NCI-H2107 treated with DMSO at 0.1 percent for 48 hours (cell line): ENCODE measurements around the gene ABCD1.
A peak's percentile ranks its signal among the peaks of the same experiment; 100 is the strongest.
"Not testable (repeated sequence)": the region's sequence is repeated elsewhere in the genome, so short reads cannot be mapped to it uniquely, and the experiment has no call there.

Experiments used
- DNase-seq: peaks from one replicate; lab custom pipeline; 2025; ENCODE audit not compliant: unreplicated experiment; lab: John Stamatoyannopoulos, UW

Gene ABCD1

GRCh38 chrX:153732401-153732800 lies 7.7 kb downstream of the ABCD1 start:
- DNase-seq = no peak

- no peak for DNase-seq
Measured at GRCh38 chrX:153733651-153734240, 9.1 kb downstream of the ABCD1 start.

GRCh38 chrX:153734871-153735270 lies 10.2 kb downstream of the ABCD1 start:
- no peak for DNase-seq

- DNase-seq = no peak
Measured at GRCh38 chrX:153735274-153735673, 10.6 kb downstream of the ABCD1 start.

- DNase-seq = no peak
Measured at GRCh38 chrX:153736071-153736820, 11.6 kb downstream of the ABCD1 start.

GRCh38 chrX:153736871-153737441 lies 12.3 kb downstream of the ABCD1 start:
- no peak for DNase-seq

- DNase-seq = no peak
Measured at GRCh38 chrX:153738056-153738605, 13.5 kb downstream of the ABCD1 start.

GRCh38 chrX:153739754-153740486 lies 15.3 kb downstream of the ABCD1 start:
- DNase-seq = no peak

GRCh38 chrX:153740631-153741222 lies 16.1 kb downstream of the ABCD1 start:
- no peak for DNase-seq

GRCh38 chrX:153741446-153741845 lies 16.8 kb downstream of the ABCD1 start:
- DNase-seq = no peak

GRCh38 chrX:153742111-153742510 lies 17.5 kb downstream of the ABCD1 start:
- DNase-seq = not testable (repeated sequence)

- not testable (repeated sequence) for DNase-seq
Measured at GRCh38 chrX:153742796-153743467, 18.3 kb downstream of the ABCD1 start.

GRCh38 chrX:153743468-153744209 lies 19.0 kb downstream of the ABCD1 start:
- peak; percentile 26 for DNase-seq

- no peak for DNase-seq
Measured at GRCh38 chrX:153744210-153745066, 19.8 kb downstream of the ABCD1 start.

GRCh38 chrX:153745067-153745433 lies 20.4 kb downstream of the ABCD1 start:
- not testable (repeated sequence) for DNase-seq

- no peak for DNase-seq
Measured at GRCh38 chrX:153746359-153746758, 21.7 kb downstream of the ABCD1 start.

- DNase-seq = not testable (repeated sequence)
Measured at GRCh38 chrX:153746991-153747390, 22.3 kb downstream of the ABCD1 start.

- DNase-seq = not testable (repeated sequence)
Measured at GRCh38 chrX:153749017-153749416, 24.4 kb downstream of the ABCD1 start.
